H1 (cell line): ENCODE measurements around the gene MMP27.

Experiments
- EZH2 ChIP-seq: fragments of 200-600 bp; sonication (generic); IDR thresholded peaks from 2 replicates; pipeline ENCODE4 v1.7.1; 2012; ENCODE audit warnings: low read depth, mild to moderate bottlenecking, moderate library complexity, low read length, inconsistent platforms; ENCODE audit not compliant: severe bottlenecking
- TCF12 ChIP-seq: IDR thresholded peaks from 2 replicates; pipeline ENCODE4 v1.6.1; 2011; ENCODE audit warnings: low read depth, mild to moderate bottlenecking, low read length

DNA sequence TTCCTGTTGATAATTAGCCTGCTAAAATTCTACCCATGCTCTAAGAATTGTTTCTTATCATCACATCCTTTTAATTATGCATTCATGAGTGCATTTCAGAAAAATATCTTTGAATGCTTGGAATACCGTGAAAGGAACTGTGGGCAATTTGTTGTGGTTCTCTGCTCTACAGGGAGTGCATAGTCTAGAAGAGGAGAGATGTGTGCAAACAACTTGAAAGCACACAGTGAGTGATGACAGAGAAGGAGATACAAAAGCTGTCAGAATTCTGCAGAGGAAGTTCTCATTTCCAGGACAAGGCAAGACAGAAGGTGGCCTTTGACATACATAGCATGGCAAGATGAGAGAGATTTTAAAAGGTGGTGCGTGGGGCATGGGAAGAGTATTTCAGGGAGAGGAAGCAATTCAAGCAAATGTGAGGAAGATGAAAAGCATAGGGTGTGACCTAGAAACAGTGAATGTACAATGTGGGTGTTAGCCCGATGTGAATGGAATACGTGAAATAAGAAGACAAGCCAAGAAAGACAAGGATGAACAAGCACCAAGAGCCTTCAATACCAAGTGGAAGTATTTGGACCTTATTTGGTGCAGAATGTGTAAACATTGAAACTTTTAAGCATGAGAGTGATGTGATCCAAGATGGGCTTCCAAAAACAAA is 14.2 kb upstream of the MMP27 start:
- TF ChIP-seq TCF12, result no peak
- no peak for TF ChIP-seq EZH2
